H9 (cell line): ENCODE measurements around the gene TNFSF8. TPM values are rescaled to one million over a fixed set of nuclear protein-coding genes. Genes with fewer than 3 reads are reported as not detected.

Source experiments
- DNase-seq: peaks from one replicate; pipeline ENCODE4 v3.0.0-alpha.2; 2017
- H2AFZ ChIP-seq: one replicate; pipeline ENCODE4 v1.6.1; 2013; ENCODE audit warnings: mild to moderate bottlenecking, low read length, control low read depth, moderate library complexity
- H2AK5ac ChIP-seq: 2 replicates; pipeline ENCODE4 v1.6.1; 2013; ENCODE audit warnings: low read length, control low read depth, mixed read lengths; ENCODE audit not compliant: insufficient read length
- H2BK120ac ChIP-seq: one replicate; pipeline ENCODE4 v1.6.1; 2013; ENCODE audit warnings: low read depth, mild to moderate bottlenecking, low read length, control low read depth, inconsistent platforms; ENCODE audit not compliant: poor library complexity, severe bottlenecking
- H2BK12ac ChIP-seq: 2 replicates; pipeline ENCODE4 v1.6.1; 2013; ENCODE audit warnings: low read length, control low read depth, mixed read lengths, low read depth; ENCODE audit not compliant: insufficient read length
- H2BK15ac ChIP-seq: 2 replicates; pipeline ENCODE4 v1.6.1; 2013; ENCODE audit warnings: low read depth, low read length, control low read depth
- H2BK20ac ChIP-seq: one replicate; pipeline ENCODE4 v1.6.1; 2013; ENCODE audit warnings: low read depth, mild to moderate bottlenecking, low read length, control low read depth, inconsistent platforms; ENCODE audit not compliant: poor library complexity, severe bottlenecking
- H2BK5ac ChIP-seq: 2 replicates; pipeline ENCODE4 v1.6.1; 2013; ENCODE audit warnings: low read length, control low read depth, mixed read lengths; ENCODE audit not compliant: insufficient read length
- H3K14ac ChIP-seq: 2 replicates; pipeline ENCODE4 v1.6.1; 2013; ENCODE audit warnings: low read length, control low read depth; ENCODE audit not compliant: insufficient read depth
- H3K18ac ChIP-seq: 2 replicates; pipeline ENCODE4 v1.6.1; 2013; ENCODE audit warnings: low read depth, mild to moderate bottlenecking, mixed read lengths, low read length, control low read depth; ENCODE audit not compliant: insufficient read length
- H3K23ac ChIP-seq: 2 replicates; pipeline ENCODE4 v1.6.1; 2013; ENCODE audit warnings: low read length, control low read depth, mixed read lengths, low read depth; ENCODE audit not compliant: insufficient read length
- H3K23me2 ChIP-seq: 2 replicates; pipeline ENCODE4 v1.6.1; 2013; ENCODE audit warnings: low read depth, mild to moderate bottlenecking, mixed read lengths, low read length, control low read depth; ENCODE audit not compliant: insufficient read length, poor library complexity, severe bottlenecking
- H3K27ac ChIP-seq: 2 replicates; pipeline ENCODE4 v1.5.1; 2013; ENCODE audit warnings: low read length, control low read depth, mixed read lengths, low read depth; ENCODE audit not compliant: insufficient read length
- H3K27me3 ChIP-seq: 2 replicates; pipeline ENCODE4 v1.6.1; 2013; ENCODE audit warnings: low read length, control low read depth, inconsistent platforms; ENCODE audit not compliant: insufficient read depth
- H3K4ac ChIP-seq: 2 replicates; pipeline ENCODE4 v1.6.1; 2013; ENCODE audit warnings: low read depth, mild to moderate bottlenecking, control low read depth, inconsistent platforms, low read length, moderate library complexity
- H3K4me1 ChIP-seq: 2 replicates; pipeline ENCODE4 v1.6.1; 2013; ENCODE audit warnings: low read length, control low read depth, inconsistent platforms; ENCODE audit not compliant: insufficient read depth
- H3K4me2 ChIP-seq: 2 replicates; pipeline ENCODE4 v1.6.1; 2013; ENCODE audit warnings: low read length, control low read depth, mixed read lengths; ENCODE audit not compliant: insufficient read length, insufficient read depth
- H3K56ac ChIP-seq: 2 replicates; pipeline ENCODE4 v1.6.1; 2013; ENCODE audit warnings: low read depth, mild to moderate bottlenecking, mixed read lengths, low read length, control low read depth; ENCODE audit not compliant: insufficient read length
- H3K79me1 ChIP-seq: 2 replicates; pipeline ENCODE4 v1.6.1; 2013; ENCODE audit warnings: low read depth, mild to moderate bottlenecking, moderate library complexity, low read length, control low read depth, inconsistent platforms; ENCODE audit not compliant: insufficient read depth, poor library complexity, severe bottlenecking
- H3K79me2 ChIP-seq: 2 replicates; pipeline ENCODE4 v1.6.1; 2013; ENCODE audit warnings: low read length, control low read depth, inconsistent platforms; ENCODE audit not compliant: insufficient read depth
- H3K9ac ChIP-seq: 2 replicates; pipeline ENCODE4 v1.6.1; 2013; ENCODE audit warnings: low read length, control low read depth, mixed read lengths; ENCODE audit not compliant: insufficient read length; ENCODE audit errors: extremely low read depth
- H3K9me3 ChIP-seq: one replicate; pipeline ENCODE4 v1.6.1; 2013; ENCODE audit warnings: low read depth, low read length, inconsistent platforms; ENCODE audit not compliant: control insufficient read depth
- H3T11ph ChIP-seq: one replicate; pipeline ENCODE4 v1.6.1; 2013; ENCODE audit warnings: mild to moderate bottlenecking, low read length, control low read depth, inconsistent platforms
- H4K20me1 ChIP-seq: one replicate; pipeline ENCODE4 v1.6.1; 2013; ENCODE audit not compliant: control insufficient read depth, insufficient read length, insufficient read depth
- H4K5ac ChIP-seq: 2 replicates; pipeline ENCODE4 v1.6.1; 2013; ENCODE audit warnings: low read depth, mild to moderate bottlenecking, mixed read lengths, low read length, control low read depth; ENCODE audit not compliant: insufficient read length
- H4K8ac ChIP-seq: replicated peaks from 2 replicates; pipeline ENCODE4 v1.6.1; 2013; ENCODE audit warnings: low read length, control low read depth, mixed read lengths, low read depth; ENCODE audit not compliant: insufficient read length
- H4K91ac ChIP-seq: 2 replicates; pipeline ENCODE4 v1.6.1; 2013; ENCODE audit warnings: low read depth, mild to moderate bottlenecking, moderate library complexity, mixed read lengths, low read length, control low read depth; ENCODE audit not compliant: insufficient read length
- H3K27ac Mint-ChIP-seq, 3 experiments: 2 replicates in 2 of 3; 3 replicates in 1 of 3; pipeline ENCODE4 v1.8.0; 2020 to 2021; ENCODE audit warnings: mixed read lengths in 3 of 3, mild to moderate bottlenecking in 1 of 3, moderate library complexity in 1 of 3
- H3K27me3 Mint-ChIP-seq: 2 replicates; pipeline ENCODE4 v1.8.0; 2021; ENCODE audit warnings: low read depth, mild to moderate bottlenecking, moderate library complexity, mixed read lengths
- H3K36me3 Mint-ChIP-seq, 3 experiments: 2 replicates in 2 of 3; 3 replicates in 1 of 3; pipeline ENCODE4 v1.8.0; 2020 to 2021; ENCODE audit warnings: low read depth in 3 of 3, mixed read lengths in 3 of 3; ENCODE audit not compliant: insufficient read depth in 1 of 3
- H3K4me1 Mint-ChIP-seq, 2 experiments: 2 replicates each; pipeline ENCODE4 v1.8.0; 2020; ENCODE audit warnings: mixed read lengths in 2 of 2
- H3K4me3 Mint-ChIP-seq, 2 experiments: 2 replicates in 1 of 2; 3 replicates in 1 of 2; pipeline ENCODE4 v1.8.0; 2020 to 2021; ENCODE audit warnings: mild to moderate bottlenecking in 2 of 2, mixed read lengths in 2 of 2, moderate library complexity in 1 of 2
- H3K9me3 Mint-ChIP-seq, 2 experiments: 2 replicates in 1 of 2; 3 replicates in 1 of 2; pipeline ENCODE4 v1.8.0; 2020; ENCODE audit warnings: mild to moderate bottlenecking in 2 of 2, mixed read lengths in 2 of 2, moderate library complexity in 1 of 2
- CTCF ChIP-seq: fragments of 200-600 bp; sonication (generic); conservative IDR thresholded peaks from 3 replicates; pipeline ENCODE4 v1.8.0; 2021; ENCODE audit warnings: antibody characterized with exemption, mild to moderate bottlenecking
- WGBS: extraction: QIAGEN DNeasy Blood & Tissue Kit; methylation state at CpG from one replicate; pipeline ENCODE4 v1.1.7; 2013; ENCODE audit warnings: missing lambda C conversion rate, low lambda C conversion rate, mixed read lengths; ENCODE audit not compliant: insufficient read length; ENCODE audit errors: extremely low coverage; 5-methylcytosine and 5-hydroxymethylcytosine counted together
- total RNA-seq: library from RNA; stranded (reverse); gene quantifications from 2 replicates; pipeline ENCODE4 v1.2.1, GENCODE V29; 2021

The TNFSF8 gene
- total RNA-seq, 1 experiment from 2014 or later, result not detected

DNA sequence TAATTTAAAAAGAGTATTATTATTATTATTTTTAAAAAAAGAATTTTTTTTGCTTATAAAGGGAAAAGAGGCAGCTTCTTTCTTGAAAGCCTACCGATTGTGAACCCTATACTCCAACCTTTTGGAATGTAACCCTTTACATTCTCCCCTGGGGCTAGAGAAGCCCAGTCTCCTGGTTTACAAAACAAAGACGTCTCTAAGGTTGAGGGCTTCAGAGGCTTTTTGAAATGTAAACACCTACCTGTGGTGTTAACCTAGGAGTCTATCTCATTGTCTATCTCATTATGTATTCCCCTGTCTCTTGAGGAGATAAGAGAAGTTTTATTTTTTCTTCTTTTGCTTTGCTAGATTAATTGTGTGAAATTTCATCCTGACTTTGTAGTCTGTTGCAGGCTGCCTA is 4.7 kb downstream of the TNFSF8 start:
- Histone ChIP-seq H2BK20ac (no peak overlapping the region), H3K4ac (no peak overlapping the region), H2BK15ac (no peak overlapping the region), H3K9me3 (no peaks in the 10 kb centered on the region), H2BK5ac (no peak overlapping the region), H3K56ac (no peak overlapping the region), H3K79me1 (no peaks in the 10 kb centered on the region), H4K91ac (no peak overlapping the region), H4K20me1 (no peaks in the 10 kb centered on the region), H3K23me2 (no peaks in the 10 kb centered on the region), H2BK12ac (no peak overlapping the region), H3K9ac (no peak overlapping the region), H3K23ac (no peak overlapping the region), H3K79me2 (no peaks in the 10 kb centered on the region), H3T11ph (no peak overlapping the region), H3K18ac (no peak overlapping the region), H3K27me3 (peaks cover 86% of the 10 kb centered on the region), H3K4me1 (no peaks in the 10 kb centered on the region), H4K8ac (no peak overlapping the region), H4K5ac (no peak overlapping the region), H2AFZ (no peak overlapping the region), H2BK120ac (no peak overlapping the region), H3K27ac (no peak overlapping the region), H2AK5ac (no peak overlapping the region), H3K4me2 (no peak overlapping the region), H3K14ac (no peak overlapping the region)
- peak; percentile 63 for DNase-seq
- H3K4me3 Mint-ChIP-seq, result no peak overlapping the region
- peaks cover 22 to 36% of the 10 kb centered on the region in 2 experiments for H3K4me1 Mint-ChIP-seq
- no CpG with 5 or more reads among the region's 2 CpGs for WGBS
- peaks cover 96% of the 10 kb centered on the region for H3K27me3 Mint-ChIP-seq
- H3K36me3 Mint-ChIP-seq, result no peaks in the 10 kb centered on the region
- TF ChIP-seq CTCF, result no peak
- H3K9me3 Mint-ChIP-seq, result peaks cover 0 to 5% of the 10 kb centered on the region in 2 experiments; a peak in 1 of 5 replicates
- no peak overlapping the region; a peak in 1 of 7 replicates for H3K27ac Mint-ChIP-seq
